Stomach (tissue), 4 donors: ENCODE measurements around the gene CHST11.

Experiments
- CTCF ChIP-seq, 7 experiments: fragments of 450-650 bp in 4 of 7; fragments of 200-600 bp in 3 of 7; sonication (generic) in 3 of 7; IDR thresholded peaks; one replicate each; pipeline ENCODE4 v1.5.1; 2016 to 2019; ENCODE audit warnings: antibody characterized with exemption in 7 of 7, control low read depth in 2 of 7, mild to moderate bottlenecking in 1 of 7
- EP300 ChIP-seq: sonication (generic); formaldehyde crosslinking; IDR thresholded peaks from one replicate; pipeline ENCODE4 v1.6.1; 2017; ENCODE audit warnings: antibody characterized with exemption
- POLR2A ChIP-seq, 4 donors: fragments of 450-650 bp; IDR thresholded peaks; one replicate each; pipeline ENCODE4 v1.6.1; 2016; ENCODE audit warnings: antibody characterized with exemption in 4 of 4, control low read depth in 2 of 4, mild to moderate bottlenecking in 1 of 4, moderate library complexity in 1 of 4
- POLR2AphosphoS5 ChIP-seq, 3 donors: sonication (generic); formaldehyde crosslinking; IDR thresholded peaks; one replicate each; pipeline ENCODE4 v1.6.1; 2016; ENCODE audit warnings: antibody characterized with exemption in 3 of 3

- no peak for TF ChIP-seq POLR2A (IDR thresholded peaks at IDR 0.05)
- no peak for TF ChIP-seq CTCF (IDR thresholded peaks at IDR 0.05)
- peak; percentile 27 to 68 (median 40) for TF ChIP-seq POLR2AphosphoS5 (IDR thresholded peaks at IDR 0.05)
- TF ChIP-seq EP300: no peak
These were observed 147.6 kb downstream of the CHST11 start for GRCh38 chr12:104604070-104604994.
